HG02840 (cell line): ENCODE results near the gene PEX16.

Experiments used
- ATAC-seq: cut with Tn5 transposase; IDR thresholded peaks from one replicate; pipeline ENCODE4 v1.9.1; 2021; ENCODE audit warnings: mild to moderate bottlenecking, moderate library complexity, moderate number of reproducible peaks; ENCODE audit not compliant: unreplicated experiment, low FRiP score

PEX16 gene

DNA sequence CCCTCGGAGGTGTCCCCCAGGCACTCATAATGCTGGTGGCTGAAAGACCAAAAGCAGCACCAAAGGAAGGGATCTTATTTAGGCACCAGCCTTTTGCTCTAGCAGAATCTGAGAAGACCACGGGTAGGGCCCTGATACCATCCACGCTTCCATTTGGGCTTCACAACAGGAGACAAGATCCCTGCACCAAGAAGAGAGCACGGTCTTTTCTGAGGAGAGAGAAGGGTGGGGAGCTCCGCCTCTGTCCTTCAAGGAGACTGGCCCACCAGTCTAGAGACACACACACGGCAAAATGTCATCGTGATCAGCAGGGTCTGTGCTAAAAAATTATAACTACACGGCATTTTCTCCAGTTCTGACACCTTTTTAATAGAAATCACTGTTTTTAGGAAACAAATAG is 14.5 kb upstream of the PEX16 start:
- no peak for ATAC-seq

DNA sequence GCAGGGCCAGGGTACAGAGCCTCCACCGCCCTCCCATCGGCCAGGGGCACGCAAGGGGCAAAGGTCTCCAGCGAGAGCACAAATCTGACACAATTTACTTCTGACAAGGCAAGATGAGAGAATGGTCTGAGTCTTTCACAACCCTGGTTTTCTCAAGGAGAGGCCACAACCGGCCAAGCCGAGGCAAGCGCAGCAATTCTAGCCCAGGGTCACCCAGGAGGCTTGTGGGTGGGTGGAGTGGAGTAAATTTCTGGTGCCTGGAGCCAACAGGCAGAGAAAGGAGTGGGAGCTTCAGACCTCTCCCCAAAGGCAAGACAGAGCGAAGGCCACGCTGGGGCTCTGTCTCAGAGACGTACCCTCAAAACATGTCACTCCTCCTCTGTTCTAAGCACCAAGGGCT is 14.1 kb upstream of the PEX16 start:
- ATAC-seq = no peak

DNA sequence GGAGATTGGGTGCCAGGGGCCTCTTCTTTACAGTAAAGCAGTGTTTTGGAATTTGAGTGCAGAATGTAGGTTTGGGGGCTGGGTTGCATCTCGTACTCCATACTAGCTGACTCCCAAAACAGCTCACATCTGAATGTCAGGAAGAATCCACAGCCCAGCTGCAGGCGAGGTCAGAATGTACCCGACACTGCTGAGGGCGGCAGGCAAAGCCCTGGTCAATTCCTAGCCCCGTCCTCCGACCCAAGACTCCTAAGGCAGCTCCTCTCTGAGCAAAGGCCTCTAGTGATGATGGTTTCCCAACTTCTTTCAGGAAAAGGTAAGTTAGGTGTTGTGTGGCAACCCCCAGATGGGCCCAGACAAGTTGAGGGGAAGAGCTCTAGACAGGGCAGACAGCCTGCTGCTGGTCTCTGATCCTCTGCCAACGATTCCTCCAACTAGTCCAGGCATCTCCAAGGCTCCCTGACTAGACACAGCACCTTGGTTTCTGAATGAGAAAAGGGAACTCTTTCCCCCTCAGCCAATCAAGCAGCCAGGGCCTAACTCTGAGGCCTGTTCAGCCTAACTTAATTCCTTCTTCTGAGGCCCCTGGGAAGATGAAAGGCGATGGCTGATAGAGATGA is 13.4 kb upstream of the PEX16 start:
- no peak for ATAC-seq

DNA sequence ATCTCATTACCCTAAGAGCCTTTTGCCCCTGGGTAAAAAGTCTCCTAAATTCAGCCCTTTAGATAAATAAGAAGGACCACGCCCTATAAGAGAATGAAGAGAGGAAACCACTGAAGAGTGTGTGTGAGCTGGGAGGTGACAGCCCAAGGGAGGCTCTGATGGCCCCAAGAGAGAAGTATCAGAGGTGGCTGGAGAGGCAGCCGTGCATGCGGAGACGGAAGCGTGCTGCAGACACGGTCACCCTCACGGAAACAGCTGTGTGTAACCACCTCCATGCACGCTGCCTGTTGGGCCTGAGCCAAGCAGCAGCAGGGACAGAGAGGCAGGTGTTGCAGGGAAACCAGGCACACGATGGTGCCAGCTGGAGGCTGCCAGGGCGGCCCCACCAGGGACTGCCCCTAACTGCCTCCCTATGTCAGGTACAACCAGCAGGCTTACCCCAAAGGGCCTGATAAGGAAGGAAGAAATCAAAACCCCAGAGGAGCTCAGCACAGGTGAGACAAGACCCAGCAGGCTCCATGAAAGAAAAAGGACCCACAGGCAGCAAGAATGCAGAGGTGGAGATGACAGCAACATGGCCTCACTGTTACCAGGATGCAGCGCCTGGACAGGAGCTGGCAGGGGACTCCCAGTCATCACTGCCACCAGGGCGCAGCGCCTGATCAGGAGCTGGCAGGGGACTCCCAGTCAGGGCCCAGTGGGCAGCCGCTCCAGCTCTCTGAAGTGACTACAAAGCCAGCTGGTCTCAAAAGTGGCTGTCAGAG is 12.5 kb upstream of the PEX16 start:
- ATAC-seq = peak; percentile 93

DNA sequence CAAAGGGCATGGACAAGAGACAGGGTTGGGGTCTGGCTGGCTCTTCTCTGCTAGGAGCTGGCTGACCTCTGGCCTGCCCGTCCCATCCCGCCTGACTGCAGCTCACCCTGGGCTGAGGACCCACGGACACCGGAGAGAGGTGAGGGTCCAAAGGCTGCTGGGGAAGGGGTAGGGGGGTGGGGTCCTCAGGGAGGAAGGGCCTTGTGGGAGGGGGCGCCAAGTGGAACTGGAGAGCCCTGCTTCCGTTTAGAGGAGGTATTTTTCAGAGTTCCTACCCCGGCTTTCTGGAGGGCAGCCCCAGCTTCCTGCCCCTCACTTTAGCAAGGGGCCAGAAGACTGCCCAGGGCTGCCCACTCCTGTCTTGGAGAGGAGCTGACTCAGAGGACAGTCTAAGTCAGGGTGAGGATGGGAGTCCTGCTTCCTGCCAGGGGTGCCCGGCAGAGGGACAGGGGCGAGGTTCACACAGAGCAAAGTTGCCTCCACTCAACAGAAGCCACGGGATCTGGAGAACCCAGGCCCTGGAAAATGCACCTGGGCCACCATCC is 11.9 kb upstream of the PEX16 start:
- ATAC-seq = peak; percentile 15

DNA sequence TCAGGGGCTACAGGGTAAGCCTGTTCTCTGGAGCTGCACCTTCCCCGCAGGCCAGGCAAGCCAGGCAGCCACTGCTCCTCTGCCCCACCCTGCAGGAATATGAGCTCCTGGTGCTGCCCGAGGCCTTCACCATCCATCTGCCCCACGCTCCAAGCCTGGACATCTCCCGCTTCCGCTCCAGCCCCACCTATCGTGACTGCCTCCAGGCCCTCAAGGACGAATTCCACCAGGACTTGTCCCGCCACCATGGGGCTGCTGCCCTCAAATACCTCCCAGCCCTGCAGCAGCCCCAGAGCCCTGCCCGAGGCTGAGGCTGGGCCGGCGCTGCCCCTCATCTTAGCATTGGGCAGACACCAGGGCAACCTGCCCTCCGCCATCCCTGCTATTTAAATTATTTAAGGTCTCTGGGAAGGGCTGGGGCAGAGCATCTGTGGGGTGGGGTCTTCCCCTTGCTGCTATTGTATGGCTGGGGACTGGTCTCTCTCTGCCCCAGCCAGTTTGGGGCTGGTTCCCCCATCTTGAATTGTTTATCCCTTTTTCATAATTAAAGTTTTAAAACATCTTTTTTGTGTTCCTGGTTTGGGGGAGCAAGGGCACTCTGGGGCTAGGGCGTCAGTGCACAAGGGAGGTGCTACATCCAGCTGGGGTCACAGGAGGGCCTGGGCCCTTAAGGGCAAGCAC is 11.0 kb upstream of the PEX16 start:
- no peak for ATAC-seq

DNA sequence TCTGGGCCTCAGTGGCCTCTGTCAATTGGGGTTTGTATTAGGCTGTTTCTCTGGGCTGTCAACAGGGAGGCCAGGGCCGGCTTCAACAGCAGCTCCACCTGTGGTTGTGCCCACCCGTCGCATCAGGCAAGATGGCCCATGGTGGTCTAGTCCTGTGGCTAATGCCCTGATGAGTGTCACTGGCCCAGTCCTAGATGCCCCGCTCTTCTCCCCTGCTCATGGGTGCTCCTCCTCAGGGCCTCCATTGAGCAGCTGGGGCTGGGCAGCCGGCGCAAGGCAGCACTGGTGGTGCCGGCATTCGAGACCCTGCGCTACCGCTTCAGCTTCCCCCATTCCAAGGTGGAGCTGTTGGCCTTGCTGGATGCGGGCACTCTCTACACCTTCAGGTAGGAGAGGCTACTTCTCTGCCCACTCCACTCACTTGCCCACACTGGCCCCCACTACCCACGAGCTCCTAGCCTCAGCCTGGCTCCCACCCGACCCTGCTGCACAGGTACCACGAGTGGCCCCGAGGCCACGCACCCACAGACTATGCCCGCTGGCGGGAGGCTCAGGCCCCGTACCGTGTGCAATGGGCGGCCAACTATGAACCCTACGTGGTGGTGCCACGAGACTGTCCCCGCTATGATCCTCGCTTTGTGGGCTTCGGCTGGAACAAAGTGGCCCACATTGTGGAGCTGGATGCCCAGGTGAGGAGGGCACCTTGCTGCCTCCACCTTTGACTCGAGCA is 10.2 kb upstream of the PEX16 start:
- no peak for ATAC-seq

DNA sequence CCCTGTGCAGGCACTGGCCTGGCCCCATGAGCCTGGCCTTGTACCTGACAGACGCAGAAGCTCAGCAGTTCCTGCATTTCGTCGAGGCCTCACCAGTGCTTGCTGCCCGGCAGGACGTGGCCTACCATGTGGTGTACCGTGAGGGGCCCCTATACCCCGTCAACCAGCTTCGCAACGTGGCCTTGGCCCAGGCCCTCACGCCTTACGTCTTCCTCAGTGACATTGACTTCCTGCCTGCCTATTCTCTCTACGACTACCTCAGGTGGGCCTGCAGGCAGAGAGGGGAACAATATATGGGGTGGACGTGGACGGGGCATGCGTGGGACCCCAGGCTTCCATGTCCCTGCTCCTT is 9.6 kb upstream of the PEX16 start:
- no peak for ATAC-seq

DNA sequence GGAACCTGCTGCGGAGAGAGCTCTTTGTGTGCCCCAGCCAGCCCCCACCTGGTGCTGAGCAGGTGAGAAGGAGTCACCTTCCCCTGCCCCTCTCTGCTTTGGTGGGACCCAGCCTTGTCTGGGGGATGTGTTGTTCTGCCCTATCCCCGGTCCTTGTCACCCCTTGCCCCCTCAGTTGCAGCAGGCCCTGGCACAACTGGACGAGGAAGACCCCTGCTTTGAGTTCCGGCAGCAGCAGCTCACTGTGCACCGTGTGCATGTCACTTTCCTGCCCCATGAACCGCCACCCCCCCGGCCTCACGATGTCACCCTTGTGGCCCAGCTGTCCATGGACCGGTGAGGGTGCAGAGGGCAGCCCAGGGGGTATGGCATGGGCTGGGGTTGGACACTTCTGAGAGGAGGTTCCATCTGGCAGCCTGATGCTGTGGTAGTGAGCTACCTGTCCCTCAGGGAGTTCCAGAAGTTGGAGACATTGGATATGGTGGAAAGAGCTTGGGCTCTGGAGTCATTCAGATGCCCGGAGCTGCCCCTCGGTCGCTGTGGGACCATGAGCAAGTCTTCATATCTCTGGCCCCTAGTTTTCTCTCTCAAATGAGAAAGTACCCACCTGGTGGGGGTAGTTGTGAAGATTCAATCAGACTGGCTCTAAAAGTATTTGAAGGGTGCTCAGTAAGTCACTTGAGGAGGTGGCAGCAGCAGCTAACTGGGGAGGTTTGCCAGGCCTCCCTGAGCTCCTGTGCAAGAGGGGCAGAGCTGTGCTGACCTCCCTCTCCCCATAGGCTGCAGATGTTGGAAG is 9.1 kb upstream of the PEX16 start:
- ATAC-seq = no peak

DNA sequence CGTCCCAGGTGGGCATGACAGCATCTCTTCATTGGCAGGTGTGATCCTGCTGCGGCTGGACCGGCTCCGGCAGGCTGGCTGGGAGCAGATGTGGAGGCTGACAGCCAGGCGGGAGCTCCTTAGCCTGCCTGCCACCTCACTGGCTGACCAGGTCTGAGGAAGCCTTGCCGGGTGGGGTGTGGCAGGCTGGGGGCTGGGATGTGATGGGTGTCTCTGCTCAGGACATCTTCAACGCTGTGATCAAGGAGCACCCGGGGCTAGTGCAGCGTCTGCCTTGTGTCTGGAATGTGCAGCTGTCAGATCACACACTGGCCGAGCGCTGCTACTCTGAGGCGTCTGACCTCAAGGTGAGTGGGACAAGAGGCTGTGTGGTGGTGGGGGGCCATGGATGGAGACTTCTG is 8.3 kb upstream of the PEX16 start:
- ATAC-seq = no peak

DNA sequence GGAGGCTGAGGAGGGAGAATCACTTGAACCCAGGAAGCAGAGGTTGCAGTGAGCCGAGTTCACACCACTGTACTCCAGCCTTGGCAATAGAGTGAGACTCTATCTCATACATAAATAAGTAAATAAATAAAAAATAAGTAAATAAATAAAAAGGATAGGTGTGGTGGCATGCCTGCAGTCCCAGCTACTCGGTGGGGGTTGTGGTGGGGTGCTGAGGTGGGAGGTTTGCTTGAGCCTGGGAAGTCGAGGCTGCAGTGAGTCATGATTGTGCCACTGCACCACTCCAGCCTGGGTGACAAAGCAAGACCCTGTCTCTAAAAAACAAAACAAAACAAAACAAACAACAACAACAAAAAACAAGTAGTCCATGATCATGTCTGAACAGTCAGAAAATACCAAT is 7.9 kb upstream of the PEX16 start:
- ATAC-seq = no peak

DNA sequence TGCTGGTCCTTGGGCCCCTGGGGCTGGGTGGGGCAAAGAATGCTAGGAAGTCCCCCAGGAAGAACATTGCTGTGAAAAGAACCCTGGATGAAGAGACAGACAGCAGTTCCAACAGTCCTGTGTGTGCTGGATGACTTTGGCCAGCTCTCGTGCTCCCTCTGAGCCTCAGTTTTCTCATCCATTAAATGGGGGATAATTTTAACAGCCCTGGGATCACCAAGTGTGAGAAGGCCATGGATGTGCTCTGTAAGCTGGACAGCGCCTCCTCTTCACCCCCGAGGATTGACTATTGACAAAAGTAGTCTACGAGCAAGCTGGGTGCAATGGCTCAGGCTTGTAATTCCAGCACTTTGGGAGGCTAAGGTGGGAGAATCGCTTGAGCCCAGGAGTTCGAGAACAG is 7.2 kb upstream of the PEX16 start:
- no peak for ATAC-seq

DNA sequence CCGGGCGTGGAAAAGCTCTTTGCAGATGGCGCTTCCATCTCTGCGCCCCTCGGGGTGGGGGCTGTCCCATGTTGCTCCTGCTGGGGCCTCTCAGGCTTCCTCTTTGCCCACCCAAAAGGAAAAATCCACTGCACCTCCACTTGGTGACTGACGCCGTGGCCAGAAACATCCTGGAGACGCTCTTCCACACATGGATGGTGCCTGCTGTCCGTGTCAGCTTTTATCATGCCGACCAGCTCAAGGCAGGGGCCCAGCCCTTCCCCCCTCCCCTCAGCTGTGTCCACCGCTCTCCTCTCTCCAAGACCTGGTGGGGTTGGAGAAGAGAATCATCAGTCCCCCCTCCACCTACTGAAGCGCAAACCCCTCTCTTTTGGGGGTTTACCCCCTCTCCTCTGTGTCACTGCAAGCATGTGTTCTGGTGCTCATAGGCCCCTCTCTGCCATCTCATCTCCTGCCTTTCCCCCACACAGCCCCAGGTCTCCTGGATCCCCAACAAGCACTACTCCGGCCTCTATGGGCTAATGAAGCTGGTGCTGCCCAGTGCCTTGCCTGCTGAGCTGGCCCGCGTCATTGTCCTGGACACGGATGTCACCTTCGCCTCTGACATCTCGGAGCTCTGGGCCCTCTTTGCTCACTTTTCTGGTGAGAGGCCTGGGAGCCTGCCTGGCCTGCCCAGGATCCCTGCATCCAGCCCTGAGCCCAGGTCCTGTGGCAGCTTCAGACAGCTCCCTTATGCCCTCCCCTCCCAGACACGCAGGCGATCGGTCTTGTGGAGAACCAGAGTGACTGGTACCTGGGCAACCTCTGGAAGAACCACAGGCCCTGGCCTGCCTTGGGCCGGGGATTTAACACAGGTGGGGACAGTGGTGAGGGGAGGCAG is 6.6 kb upstream of the PEX16 start:
- ATAC-seq = no peak

DNA sequence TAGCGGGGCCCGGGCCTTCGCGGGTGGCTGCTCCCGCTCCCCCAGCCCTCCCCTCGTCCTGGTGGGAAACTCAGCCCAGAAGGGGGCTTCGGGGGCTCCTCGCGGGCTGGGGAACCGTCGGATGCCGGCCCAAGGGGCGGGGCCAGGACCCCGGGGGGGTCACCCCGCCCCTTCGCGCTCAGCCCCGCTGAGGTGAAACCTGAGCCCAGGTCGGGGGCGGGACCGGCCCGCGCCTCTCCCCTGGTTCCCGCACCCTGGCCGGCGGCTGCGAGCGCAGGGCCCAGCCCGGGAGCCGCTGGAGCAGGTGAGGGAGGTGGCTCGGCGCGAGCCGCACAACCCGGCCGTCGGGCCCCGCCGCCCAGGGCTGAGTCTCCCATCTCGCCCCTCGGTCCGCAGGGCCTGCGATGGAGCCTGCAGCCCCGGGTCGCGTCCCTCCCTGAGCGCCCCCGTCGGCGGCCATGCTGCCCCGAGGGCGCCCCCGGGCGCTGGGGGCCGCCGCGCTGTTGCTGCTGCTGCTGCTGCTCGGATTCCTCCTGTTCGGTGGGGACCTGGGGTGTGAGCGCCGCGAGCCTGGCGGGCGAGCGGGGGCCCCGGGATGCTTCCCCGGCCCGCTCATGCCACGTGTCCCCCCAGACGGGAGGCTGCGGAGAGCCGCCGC is 4.9 kb upstream of the PEX16 start, which contains the start of gene LARGE2:
Gene LARGE2 (plus strand): TSS at position 232 of the 658 bp plus-strand sequence. CDS start 227 bp downstream, at position 459.
- ATAC-seq = no peak

DNA sequence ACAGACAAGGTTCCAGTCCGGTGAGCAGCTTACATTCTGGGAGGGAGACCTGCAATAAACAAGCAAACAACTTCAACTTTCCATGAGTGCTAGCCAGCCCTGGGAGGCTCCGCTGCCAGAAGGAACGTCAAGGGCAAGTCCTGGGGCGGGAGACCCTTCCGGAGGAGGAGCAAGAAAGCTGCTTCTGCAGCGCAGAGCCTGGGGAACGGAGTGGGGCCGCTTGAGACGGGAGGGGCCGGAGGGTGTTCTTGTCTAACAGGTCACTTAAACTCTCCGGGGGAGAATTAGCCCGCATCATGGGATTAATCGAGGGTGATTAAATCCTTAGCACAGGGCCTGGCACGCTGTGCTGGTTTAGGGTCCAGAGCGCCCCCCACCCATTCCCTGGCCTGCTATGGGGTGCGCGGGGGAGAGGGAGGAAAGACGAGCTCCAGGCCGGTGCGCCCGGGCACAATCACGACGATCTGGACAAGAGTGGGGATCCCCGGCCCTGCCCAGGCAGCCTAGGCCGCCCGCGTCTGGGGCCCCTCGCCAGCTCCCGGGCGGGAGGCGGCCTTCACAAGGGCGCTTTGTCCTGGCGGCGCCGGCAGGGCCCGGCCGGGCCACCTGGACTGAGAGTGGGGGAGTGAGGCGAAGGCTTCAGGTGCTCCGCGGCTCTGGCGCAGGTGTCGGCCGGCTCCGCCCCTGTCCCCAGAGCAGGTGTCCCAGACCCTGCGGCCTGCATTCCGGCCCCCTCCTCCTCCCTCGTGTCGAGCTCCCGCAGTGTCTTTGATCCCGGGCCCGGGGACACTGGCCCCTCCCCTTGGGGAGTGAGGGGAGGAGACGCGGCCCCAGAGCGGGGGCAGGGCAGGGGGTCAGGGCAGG is 4.1 kb upstream of the PEX16 start:
- ATAC-seq = no peak

DNA sequence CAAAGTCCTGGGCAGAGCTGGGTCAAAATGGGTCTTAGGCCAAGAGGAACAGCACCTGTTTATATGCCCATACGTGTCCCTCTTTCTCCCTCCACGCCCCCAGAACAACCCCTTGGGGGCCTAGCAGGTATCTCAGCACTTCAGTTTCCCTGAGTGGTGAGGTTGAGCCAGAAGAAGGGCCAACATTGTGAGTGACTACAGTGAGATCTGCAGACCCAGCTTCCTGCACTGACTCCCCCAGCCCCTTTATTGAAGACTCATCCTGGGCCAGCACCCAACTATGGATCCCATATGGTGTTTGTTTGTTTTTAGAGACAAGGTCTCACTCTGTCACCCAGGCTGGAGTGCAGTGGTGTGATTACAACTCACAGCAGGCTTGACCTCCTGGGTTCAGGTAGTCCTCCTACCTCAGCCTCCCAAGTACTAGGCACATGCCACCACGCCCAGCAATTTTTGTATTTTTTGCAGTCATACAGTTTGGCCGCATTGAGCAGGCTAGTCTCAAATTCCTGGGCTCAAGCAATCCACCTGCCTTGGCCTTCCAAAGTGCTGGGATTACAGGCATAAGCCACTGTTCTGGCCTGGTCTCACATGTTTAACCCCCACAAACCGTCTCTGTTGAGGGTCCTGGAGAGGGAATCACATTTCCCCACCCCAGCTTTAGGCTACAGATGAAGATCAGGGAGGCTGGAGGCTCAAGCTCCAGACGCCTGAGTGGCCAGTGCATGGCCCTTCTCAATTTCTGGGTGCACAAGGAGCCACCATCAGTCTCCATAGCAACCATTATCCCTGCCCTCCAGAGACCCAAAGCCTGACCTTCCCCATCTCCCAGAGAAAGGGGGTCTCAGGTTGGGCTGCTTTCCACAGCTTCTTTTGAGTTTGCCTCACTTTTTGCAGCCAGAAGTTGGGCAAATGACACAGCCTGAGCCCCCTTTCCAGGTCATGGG is 3.1 kb upstream of the PEX16 start:
- no peak for ATAC-seq
